ENCODE measurements around the gene UGT1A6.
"Not testable (repeated sequence)": the region's sequence is repeated elsewhere in the genome, so short reads cannot be mapped to it uniquely, and the experiment has no call there.

UGT1A6 gene

GRCh38 chr2:233736868-233737653 lies 44.4 kb downstream of the UGT1A6 start:
- DNase-seq, result not testable (repeated sequence)

GRCh38 chr2:233740870-233741269 lies 48.2 kb downstream of the UGT1A6 start:
- no peak for DNase-seq

GRCh38 chr2:233743464-233744259 lies 51.0 kb downstream of the UGT1A6 start:
- DNase-seq, result no peak

GRCh38 chr2:233745073-233745755 lies 52.5 kb downstream of the UGT1A6 start:
- no peak for DNase-seq

GRCh38 chr2:233745838-233746237 lies 53.1 kb downstream of the UGT1A6 start:
- not testable (repeated sequence) for DNase-seq

DNA sequence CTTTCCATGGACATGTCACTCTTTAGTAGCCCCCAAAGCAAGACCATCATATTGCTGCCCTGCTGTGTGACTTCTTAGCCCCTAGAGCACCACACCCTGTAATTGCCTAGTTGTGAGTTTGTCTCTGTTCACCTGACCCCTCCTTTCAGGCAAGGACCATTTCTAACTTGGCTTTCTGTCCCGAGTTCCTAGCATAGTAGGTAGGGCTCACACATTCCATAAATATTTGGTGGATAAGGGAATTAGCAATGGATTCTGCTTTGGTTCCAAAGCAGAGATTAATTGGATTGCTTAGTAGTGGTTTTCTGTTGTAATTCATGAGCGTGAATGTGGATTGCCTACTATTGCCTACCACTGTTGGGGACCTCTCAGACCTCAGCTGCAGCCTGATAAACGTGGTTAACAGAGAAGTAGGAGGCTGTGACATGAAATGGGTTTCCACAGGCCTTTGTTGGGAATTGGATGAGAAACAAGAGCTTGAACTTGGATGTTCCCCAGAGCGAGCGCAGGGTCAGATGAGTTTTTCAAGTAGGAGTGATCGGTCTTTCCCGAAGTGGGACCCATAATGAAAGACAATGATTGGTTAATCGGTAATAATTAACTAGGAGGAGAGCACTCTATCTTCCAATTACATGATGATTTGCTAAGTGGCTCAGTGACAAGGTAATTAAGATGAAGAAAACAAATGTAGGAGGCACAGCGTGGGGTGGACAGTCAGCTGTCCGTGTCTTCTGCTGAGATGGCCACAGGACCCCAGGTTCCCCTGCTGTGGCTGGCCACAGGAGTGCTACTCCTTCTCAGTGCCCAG lies 54.0 kb downstream of the UGT1A6 start:
- no peak for DNase-seq

DNA sequence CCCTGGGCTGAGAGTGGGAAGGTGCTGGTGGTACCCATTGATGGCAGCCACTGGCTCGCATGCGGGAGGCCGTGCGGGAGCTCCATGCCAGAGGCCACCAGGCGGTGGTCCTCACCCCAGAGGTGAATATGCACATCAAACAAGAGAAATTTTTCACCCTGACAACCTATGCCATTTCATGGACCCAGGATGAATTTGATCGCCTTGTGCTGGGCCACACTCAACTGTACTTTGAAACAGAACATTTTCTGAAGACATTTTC lies 54.5 kb downstream of the UGT1A6 start:
- no peak for DNase-seq

GRCh38 chr2:233750689-233751088 lies 58.0 kb downstream of the UGT1A6 start:
- not testable (repeated sequence) for DNase-seq

DNA sequence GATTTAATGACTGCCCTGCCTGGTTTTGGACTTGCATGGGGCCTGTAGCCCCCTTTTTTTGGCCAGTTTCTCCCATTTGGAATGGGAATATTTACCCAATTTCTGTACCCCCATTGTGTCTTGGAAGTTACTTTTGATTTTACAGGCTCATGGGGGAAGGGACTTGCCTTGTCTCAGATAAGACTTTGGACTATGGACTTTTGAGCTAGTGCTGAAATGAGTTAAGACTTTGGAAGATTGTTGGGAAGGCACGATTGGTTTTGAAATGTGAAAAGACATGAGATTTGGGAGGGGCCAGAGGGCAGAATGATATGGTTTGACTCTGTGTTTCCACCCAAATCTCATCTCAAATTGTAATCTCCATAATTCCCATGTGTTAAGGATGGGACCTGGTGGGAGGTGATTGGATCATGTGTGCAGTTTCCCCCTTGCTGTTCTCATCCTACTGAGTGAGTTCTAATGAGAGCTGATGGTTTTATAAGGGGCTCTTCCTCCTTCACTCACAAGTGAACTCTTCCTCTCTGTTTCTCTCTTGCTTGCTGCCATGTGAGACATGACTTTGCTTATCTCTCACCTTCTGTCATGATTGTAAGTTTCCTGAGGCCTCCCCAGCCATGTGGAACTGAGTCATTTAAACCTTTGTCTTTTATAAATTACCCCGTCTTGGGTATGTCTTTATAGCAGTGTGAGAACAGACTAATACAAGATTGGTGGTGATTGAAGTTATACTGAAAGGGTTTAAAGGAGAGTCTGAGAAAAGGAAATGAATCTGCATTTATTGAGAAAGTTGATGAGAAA lies 58.7 kb downstream of the UGT1A6 start:
- not testable (repeated sequence) for DNase-seq

DNA sequence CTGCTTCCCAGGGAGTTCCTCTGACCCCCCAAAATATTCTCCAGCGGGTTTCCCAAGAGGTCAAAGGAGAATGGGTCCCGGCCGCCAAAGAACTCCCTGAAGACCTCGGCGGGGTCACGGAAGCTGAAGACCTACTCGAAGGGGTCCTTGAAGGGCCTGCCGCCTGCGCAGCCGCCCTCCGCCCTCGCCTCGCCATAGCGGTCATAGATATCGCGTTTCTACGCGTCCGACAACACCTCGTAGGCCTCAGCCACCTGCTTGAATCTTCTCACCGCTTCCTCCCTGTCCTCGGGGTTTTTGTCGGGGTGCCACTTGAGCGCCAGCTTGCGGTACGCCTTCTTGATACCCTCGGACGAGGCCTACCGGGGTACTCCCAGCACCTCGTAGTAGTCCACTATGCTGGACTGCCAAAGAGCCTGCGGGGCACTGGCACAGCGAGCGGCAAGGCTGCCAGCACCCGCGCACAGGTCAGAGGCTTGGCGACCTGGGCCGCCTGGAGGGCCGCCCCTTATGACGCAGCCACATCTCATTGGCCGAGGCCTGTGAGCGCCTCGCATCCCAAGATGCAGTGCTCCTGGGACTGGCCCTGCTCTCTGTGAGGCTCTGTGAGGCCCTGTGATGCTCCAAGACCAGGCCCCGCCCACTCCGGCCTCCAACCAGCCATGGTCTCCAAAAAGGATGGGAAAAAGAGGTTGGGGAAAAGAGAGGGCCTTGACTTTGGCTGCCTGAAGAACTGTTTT lies 62.4 kb downstream of the UGT1A6 start:
- DNase-seq, result no peak

- no peak for DNase-seq
Observed at GRCh38 chr2:233756429-233757081, 63.9 kb downstream of the UGT1A6 start.

DNA sequence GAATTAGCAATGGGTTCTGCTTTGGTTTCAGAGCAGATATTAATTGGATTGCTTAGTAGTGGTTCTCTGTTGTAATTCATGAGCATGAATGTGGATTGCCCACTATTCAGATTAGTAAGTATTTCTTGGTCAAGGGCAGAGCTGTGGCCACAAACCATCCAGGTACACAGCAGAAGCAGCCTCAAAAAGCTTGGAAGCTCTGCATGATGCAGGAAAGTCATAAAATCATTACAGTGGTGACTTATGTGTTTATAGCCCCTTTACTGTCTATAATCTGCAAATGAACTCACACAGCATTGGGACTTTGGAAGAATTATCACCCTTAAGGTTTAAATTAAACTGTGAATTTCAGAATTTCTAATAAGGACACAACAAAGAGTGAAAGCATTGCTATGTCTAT lies 65.5 kb downstream of the UGT1A6 start:
- DNase-seq, result no peak

GRCh38 chr2:233758849-233759248 lies 66.2 kb downstream of the UGT1A6 start:
- no peak for DNase-seq

GRCh38 chr2:233760043-233760442 lies 67.4 kb downstream of the UGT1A6 start, which contains the start of gene UGT1A1:
TSS of gene UGT1A1 (plus strand) at chr2:233760270. CDS start at chr2:233760288, 18 bp downstream.
- no peak for DNase-seq

GRCh38 chr2:233761040-233761769 lies 68.5 kb downstream of the UGT1A6 start:
- DNase-seq, result no peak

- no peak for DNase-seq
Observed at GRCh38 chr2:233764264-233764663, 71.6 kb downstream of the UGT1A6 start.

DNA sequence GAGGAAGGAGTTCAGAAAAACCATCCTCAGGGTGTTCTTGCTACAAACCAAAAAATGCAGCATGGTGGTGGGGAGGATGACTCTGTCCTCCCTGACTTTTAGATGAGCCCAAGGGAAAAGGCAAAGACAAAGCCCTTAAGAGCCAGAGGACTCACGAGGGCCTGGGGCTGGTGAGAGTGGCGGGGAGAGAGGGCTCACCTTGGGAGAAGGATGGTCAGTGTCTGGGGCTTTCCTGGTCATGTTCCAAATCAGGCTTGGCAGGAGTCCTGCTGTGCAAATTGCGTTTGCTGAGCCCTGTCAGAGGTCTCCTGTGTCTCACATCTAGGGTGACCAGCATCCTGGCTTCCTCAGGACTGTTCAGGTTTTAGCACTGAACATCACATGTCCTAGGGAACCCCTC lies 72.1 kb downstream of the UGT1A6 start:
- DNase-seq, result no peak

DNA sequence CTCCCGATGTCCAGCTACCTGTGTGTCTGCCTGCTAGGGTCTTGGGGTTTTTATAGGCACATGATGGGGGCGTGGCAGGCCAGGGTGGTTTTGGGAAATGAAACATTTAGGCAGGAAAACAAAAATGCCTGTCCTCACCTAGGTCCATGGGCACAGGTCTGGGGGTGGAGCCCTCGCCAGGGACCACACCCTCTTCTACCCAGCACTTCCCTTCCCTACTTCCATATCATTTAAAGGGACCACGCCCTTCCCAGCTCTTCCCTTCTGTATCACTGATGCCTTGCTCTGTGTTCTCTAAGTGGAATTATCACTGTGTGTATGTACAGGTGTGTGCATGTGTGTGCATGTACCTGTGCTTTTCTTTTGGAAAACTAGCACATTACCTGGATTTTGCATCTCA lies 73.7 kb downstream of the UGT1A6 start:
- DNase-seq, result no peak

DNA sequence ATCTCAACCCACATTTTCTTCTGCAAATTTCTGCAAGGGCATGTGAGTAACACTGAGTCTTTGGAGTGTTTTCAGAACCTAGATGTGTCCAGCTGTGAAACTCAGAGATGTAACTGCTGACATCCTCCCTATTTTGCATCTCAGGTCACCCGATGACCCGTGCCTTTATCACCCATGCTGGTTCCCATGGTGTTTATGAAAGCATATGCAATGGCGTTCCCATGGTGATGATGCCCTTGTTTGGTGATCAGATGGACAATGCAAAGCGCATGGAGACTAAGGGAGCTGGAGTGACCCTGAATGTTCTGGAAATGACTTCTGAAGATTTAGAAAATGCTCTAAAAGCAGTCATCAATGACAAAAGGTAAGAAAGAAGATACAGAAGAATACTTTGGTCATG lies 75.4 kb downstream of the UGT1A6 start:
- no peak for DNase-seq

DNA sequence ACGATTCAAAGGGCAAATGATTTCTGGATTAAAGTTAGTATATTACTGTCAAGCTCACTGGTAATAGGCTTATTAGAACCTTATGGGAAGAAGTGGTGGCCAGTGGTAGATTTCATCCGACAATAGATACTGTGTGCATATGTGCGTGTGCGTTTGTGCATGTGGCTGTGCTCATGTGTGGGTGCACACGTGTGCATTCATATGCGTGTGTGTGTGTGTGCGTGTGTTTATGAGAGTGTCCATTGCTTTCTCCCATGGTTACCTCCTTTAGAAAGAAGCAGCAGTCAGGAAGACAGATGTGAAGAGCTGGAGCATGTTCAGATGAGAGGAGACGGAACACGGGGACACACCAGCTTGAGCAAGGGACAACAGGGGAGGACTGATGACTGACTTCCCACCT lies 76.6 kb downstream of the UGT1A6 start:
- no peak for DNase-seq

Measured in activated CD4-positive, alpha-beta T cell treated with anti-CD3 and anti-CD28 coated beads for 48 hours (primary cell).